Esophagus squamous epithelium (tissue), 4 donors: ENCODE data around the gene SPATA19.

ENCODE experiments used
- POLR2A ChIP-seq, 4 donors: fragments of 450-650 bp; IDR thresholded peaks; one replicate each; pipeline ENCODE4 v1.6.1; 2017; ENCODE audit warnings: antibody characterized with exemption in 4 of 4, mild to moderate bottlenecking in 4 of 4, moderate library complexity in 3 of 4
- TF ChIP-seq, protein P1 (sequence below), 6 experiments: fragments of 450-650 bp in 4 of 6; fragments of 200-600 bp in 2 of 6; sonication (generic) in 2 of 6; IDR thresholded peaks; one replicate each; pipeline ENCODE4 v1.5.1; 2016 to 2019; ENCODE audit warnings: antibody characterized with exemption in 6 of 6, mild to moderate bottlenecking in 4 of 6, moderate library complexity in 4 of 6

DNA sequence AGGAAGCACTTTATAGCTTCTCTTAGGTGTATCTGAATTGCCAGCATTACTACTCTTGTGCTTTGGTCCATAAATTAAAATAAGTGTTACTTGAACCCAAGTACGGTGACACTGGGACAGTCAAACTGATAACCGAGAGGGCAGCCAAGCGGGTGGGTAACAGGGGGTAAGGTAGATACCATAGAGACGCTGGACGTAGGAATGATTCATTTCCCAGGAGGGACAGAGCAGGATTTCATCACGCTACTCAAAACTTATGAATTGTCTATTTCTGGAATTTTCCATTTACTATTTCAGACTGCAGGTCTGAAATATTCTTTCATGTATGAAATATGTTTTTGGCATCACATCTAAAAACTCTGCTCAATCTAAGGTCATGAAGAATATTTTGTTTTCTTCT lies 14.8 kb upstream of the SPATA19 start:
- TF ChIP-seq, protein P1, sequence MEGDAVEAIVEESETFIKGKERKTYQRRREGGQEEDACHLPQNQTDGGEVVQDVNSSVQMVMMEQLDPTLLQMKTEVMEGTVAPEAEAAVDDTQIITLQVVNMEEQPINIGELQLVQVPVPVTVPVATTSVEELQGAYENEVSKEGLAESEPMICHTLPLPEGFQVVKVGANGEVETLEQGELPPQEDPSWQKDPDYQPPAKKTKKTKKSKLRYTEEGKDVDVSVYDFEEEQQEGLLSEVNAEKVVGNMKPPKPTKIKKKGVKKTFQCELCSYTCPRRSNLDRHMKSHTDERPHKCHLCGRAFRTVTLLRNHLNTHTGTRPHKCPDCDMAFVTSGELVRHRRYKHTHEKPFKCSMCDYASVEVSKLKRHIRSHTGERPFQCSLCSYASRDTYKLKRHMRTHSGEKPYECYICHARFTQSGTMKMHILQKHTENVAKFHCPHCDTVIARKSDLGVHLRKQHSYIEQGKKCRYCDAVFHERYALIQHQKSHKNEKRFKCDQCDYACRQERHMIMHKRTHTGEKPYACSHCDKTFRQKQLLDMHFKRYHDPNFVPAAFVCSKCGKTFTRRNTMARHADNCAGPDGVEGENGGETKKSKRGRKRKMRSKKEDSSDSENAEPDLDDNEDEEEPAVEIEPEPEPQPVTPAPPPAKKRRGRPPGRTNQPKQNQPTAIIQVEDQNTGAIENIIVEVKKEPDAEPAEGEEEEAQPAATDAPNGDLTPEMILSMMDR (IDR thresholded peaks at IDR 0.05) = no peak
- no peak for TF ChIP-seq POLR2A (IDR thresholded peaks at IDR 0.05)
